Ramos (cell line): ENCODE results near the gene FSTL3.

ENCODE experiments used
- in situ Hi-C: fragments of 300-500 bp; cut with MboI; formaldehyde crosslinking; loops from one replicate; pipeline ENCODE4 v1.14.3; 2022; ENCODE audit warnings: low sequenced_read_pairs; ENCODE audit not compliant: unreplicated experiment

FSTL3 gene

DNA sequence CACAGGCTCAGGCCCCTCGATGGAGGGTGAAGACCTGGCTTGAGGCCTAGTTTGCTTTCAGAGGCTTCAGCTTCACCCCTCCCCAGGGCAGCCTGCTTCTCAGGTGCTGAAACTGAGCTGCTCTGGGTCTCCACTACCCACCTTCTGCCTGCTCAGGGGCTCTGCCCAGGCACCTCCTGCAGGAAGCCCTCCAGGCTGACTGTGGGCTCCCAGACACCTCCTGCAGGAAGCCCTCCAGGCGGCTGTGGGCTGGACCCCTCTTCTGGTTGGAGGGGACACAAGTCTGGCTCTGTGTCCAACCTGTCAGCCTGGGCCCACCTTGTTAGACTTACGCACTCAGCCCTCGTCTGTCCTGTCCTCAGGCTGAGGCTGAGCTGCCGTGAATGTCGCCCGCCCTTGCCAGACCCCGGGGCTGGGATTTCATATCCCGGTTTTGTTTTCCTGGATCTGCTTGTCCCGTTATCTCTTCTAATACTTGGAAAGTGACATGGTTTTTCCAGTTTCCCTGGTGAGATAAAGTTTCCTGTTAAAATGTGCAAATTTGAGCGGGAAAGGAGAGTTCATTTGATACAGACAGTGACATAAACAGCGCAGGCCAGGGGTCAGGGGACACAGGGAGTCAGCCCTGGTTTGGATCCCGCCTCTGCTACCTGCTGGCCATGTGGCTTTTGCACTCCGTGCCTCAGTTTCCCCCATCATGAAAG lies 53.9 kb downstream of the FSTL3 start:
- in situ Hi-C loops, result loop anchor here (5.0 to 10.0 kb wide), 2 partner anchors 63 to 145 kb away; partner anchors contain the start of gene HCN2

DNA sequence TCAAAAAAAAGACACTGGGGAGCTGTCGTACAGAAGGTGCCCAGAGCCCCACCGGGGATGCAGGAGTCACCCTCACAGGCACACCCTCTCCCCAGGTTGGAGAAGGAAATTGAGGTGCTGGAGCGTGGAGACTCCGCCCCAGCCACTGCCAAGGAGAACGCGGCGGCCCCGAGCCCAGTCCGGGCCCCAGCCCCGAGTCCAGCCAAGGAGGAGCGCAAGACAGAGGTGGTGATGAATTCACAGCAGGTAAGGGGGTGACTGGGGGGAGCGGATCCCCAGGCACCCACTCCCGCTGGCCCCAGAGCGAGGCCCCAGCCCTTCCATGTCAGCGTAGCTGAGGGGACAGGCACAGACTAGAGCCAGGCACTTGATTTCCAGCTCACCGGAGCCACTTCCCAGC lies 54.8 kb downstream of the FSTL3 start:
- in situ Hi-C loops, result loop anchor here (5.0 to 10.0 kb wide), 2 partner anchors 64 to 146 kb away; partner anchors contain the start of gene HCN2

DNA sequence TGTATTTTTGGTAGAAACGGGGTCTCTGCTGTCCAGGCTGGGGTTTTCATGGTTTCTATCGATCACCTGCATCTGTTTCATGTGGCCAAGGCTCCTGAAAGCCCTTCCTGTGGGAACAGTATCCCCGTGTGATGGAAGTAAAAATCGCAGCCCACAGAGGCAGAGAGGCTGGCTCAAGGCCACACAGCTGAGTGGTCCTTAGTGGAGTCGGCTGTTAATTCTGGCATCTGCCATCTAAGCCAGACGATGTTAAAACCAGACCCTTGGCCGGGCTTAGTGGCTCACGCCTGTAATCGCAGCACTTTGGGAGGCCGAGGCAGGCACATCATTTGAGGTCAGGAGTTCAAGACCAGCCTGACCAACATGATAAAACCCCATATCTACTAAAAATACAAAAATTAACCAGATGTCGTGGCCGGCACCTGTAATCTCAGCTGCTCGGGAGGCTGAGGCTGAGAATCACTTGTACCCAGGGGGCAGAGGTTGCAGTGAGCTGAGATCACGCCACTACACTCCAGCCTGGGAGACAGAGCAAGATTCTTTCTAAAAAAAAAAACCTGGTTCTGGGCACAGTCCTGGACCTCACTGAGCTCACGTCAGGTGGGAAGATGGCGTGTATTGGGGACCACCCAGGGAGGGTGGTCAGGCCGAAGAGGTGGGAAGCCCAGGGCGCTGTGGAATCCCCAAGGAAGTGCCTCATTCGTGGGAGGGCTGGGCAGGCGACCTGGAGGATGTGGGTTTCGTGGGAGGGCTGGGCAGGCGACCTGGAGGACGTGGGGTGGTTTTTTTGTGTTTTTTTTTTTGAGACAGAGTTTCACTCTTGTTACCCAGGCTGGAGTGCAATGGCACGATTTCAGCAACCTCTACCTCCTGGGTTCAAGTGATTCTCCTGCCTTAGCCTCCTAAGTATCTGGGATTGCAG lies 56.2 kb downstream of the FSTL3 start:
- in situ Hi-C loops, result loop anchor here (5.0 to 10.0 kb wide), 2 partner anchors 65 to 148 kb away; partner anchors contain the start of gene HCN2
